HG03558 (cell line): ENCODE data around the gene NELL1.

Source experiments
- ATAC-seq: cut with Tn5 transposase; IDR thresholded peaks from one replicate; pipeline ENCODE4 v1.9.1; 2021; ENCODE audit warnings: moderate number of reproducible peaks; ENCODE audit not compliant: unreplicated experiment; ENCODE audit errors: extremely low read depth

The NELL1 gene

GRCh38 chr11:21446939-21447590, 777.7 kb downstream of the NELL1 start:
- no peak for ATAC-seq

- ATAC-seq, result no peak
Observed at GRCh38 chr11:21447871-21448270, 778.5 kb downstream of the NELL1 start.

GRCh38 chr11:21456186-21456585, 786.8 kb downstream of the NELL1 start:
- ATAC-seq, result no peak

GRCh38 chr11:21460082-21460481, 790.7 kb downstream of the NELL1 start:
- ATAC-seq, result no peak

- no peak for ATAC-seq
Observed at GRCh38 chr11:21461701-21462100, 792.3 kb downstream of the NELL1 start.

- ATAC-seq, result no peak
Observed at GRCh38 chr11:21464601-21465193, 795.3 kb downstream of the NELL1 start.

GRCh38 chr11:21465203-21465602, 795.8 kb downstream of the NELL1 start:
- no peak for ATAC-seq

- no peak for ATAC-seq
Observed at GRCh38 chr11:21465920-21466319, 796.5 kb downstream of the NELL1 start.

- no peak for ATAC-seq
Observed at GRCh38 chr11:21470521-21470920, 801.1 kb downstream of the NELL1 start.

- no peak for ATAC-seq
Observed at GRCh38 chr11:21472261-21472660, 802.9 kb downstream of the NELL1 start.

- ATAC-seq, result no peak
Observed at GRCh38 chr11:21474529-21474928, 805.1 kb downstream of the NELL1 start.

GRCh38 chr11:21475276-21475675, 805.9 kb downstream of the NELL1 start:
- ATAC-seq, result no peak

- no peak for ATAC-seq
Observed at GRCh38 chr11:21476588-21476987, 807.2 kb downstream of the NELL1 start.

GRCh38 chr11:21480240-21480639, 810.9 kb downstream of the NELL1 start:
- ATAC-seq, result no peak

- no peak for ATAC-seq
Observed at GRCh38 chr11:21481255-21481654, 811.9 kb downstream of the NELL1 start.

GRCh38 chr11:21484039-21484438, 814.7 kb downstream of the NELL1 start:
- ATAC-seq, result no peak

GRCh38 chr11:21485006-21485405, 815.6 kb downstream of the NELL1 start:
- no peak for ATAC-seq

- no peak for ATAC-seq
Observed at GRCh38 chr11:21485426-21485825, 816.0 kb downstream of the NELL1 start.

GRCh38 chr11:21489416-21490115, 820.2 kb downstream of the NELL1 start:
- no peak for ATAC-seq

- no peak for ATAC-seq
Observed at GRCh38 chr11:21492931-21493330, 823.5 kb downstream of the NELL1 start.

- no peak for ATAC-seq
Observed at GRCh38 chr11:21494946-21495345, 825.6 kb downstream of the NELL1 start.

GRCh38 chr11:21495879-21496278, 826.5 kb downstream of the NELL1 start:
- ATAC-seq, result no peak
